Neural cell (in vitro differentiated cells): ENCODE data around the gene PLCXD3. TPM values are rescaled to one million over a fixed set of nuclear protein-coding genes. Genes with fewer than 3 reads are reported as not detected.

Experiments
- H2AFZ ChIP-seq: fragments of 200-600, 300-800 bp; sonication (generic), shearing (Covaris generic); 2 replicates; pipeline ENCODE4 v1.6.0; 2014; ENCODE audit warnings: low read depth, mild to moderate bottlenecking, antibody characterized with exemption, low read length, moderate library complexity
- H3F3A ChIP-seq: fragments of 200-600 bp; shearing (Covaris generic); 2 replicates; pipeline ENCODE4 v1.6.1; 2016; ENCODE audit warnings: mild to moderate bottlenecking, moderate library complexity, mixed read lengths, antibody characterized with exemption, low read length; ENCODE audit not compliant: insufficient read depth, poor library complexity, severe bottlenecking
- H3K27ac ChIP-seq: fragments of 200-600, 300-800 bp; sonication (generic), shearing (Covaris generic); 2 replicates; pipeline ENCODE4 v1.5.1; 2014; ENCODE audit warnings: mild to moderate bottlenecking, low read length, moderate library complexity
- H3K27me3 ChIP-seq: fragments of 300-800, 200-600 bp; sonication (generic), shearing (Covaris generic); 2 replicates; pipeline ENCODE4 v1.6.0; 2014; ENCODE audit warnings: mild to moderate bottlenecking, low read depth, low read length, moderate library complexity; ENCODE audit not compliant: insufficient read depth
- H3K36me3 ChIP-seq: fragments of 300-800, 200-600 bp; sonication (generic), shearing (Covaris generic); 2 replicates; pipeline ENCODE4 v1.5.1; 2014; ENCODE audit warnings: mild to moderate bottlenecking, antibody characterized with exemption, low read length, moderate library complexity; ENCODE audit not compliant: insufficient read depth
- H3K4me2 ChIP-seq: fragments of 300-800, 200-600 bp; sonication (generic), shearing (Covaris generic); 2 replicates; pipeline ENCODE4 v1.6.0; 2014; ENCODE audit warnings: mild to moderate bottlenecking, low read length
- H3K4me3 ChIP-seq: fragments of 300-800, 200-600 bp; sonication (generic), shearing (Covaris generic); 2 replicates; pipeline ENCODE4 v1.5.1; 2014; ENCODE audit warnings: mild to moderate bottlenecking, low read length, moderate library complexity
- H3K79me2 ChIP-seq: fragments of 200-600 bp; shearing (Covaris generic); replicated peaks from 2 replicates; pipeline ENCODE4 v1.6.0; 2014; ENCODE audit warnings: mild to moderate bottlenecking, low read length, moderate library complexity; ENCODE audit not compliant: insufficient read depth
- H3K9ac ChIP-seq: fragments of 300-800, 200-600 bp; sonication (generic), shearing (Covaris generic); 2 replicates; pipeline ENCODE4 v1.6.1; 2016; ENCODE audit warnings: mild to moderate bottlenecking, low read length, mixed read lengths
- H3K9me2 ChIP-seq: fragments of 200-600 bp; shearing (Covaris generic); 2 replicates; pipeline ENCODE4 v1.6.1; 2016; ENCODE audit warnings: mild to moderate bottlenecking, low read length, mixed read lengths; ENCODE audit not compliant: insufficient read depth
- H3K9me3 ChIP-seq: fragments of 200-600, 300-800 bp; sonication (generic), shearing (Covaris generic); 2 replicates; pipeline ENCODE4 v1.6.1; 2016; ENCODE audit warnings: mild to moderate bottlenecking, mixed run types, low read length, moderate library complexity, mixed read lengths
- H4K20me1 ChIP-seq: fragments of 200-600 bp; shearing (Covaris generic); 2 replicates; pipeline ENCODE4 v1.6.1; 2016; ENCODE audit warnings: mild to moderate bottlenecking, mixed run types; ENCODE audit not compliant: insufficient read depth
- EP300 ChIP-seq: fragments of 450-650 bp; conservative IDR thresholded peaks from 2 replicates; pipeline ENCODE4 v1.6.1; 2014; ENCODE audit warnings: antibody characterized with exemption, mild to moderate bottlenecking, moderate library complexity; ENCODE audit not compliant: poor library complexity, severe bottlenecking
- EZH2 ChIP-seq: fragments of 200-600, 300-800 bp; shearing (Covaris generic), sonication (generic); IDR thresholded peaks from 2 replicates; pipeline ENCODE4 v1.6.1; 2014; ENCODE audit warnings: antibody characterized with exemption, low read length, borderline replicate concordance, mild to moderate bottlenecking; ENCODE audit not compliant: insufficient read depth, poor library complexity, severe bottlenecking
- MXI1 ChIP-seq: fragments of 450-650 bp; conservative IDR thresholded peaks from 2 replicates; pipeline ENCODE4 v1.6.1; 2014; ENCODE audit warnings: antibody characterized with exemption, mild to moderate bottlenecking; ENCODE audit not compliant: poor library complexity, severe bottlenecking
- POLR2AphosphoS5 ChIP-seq: IDR thresholded peaks from 2 replicates; pipeline ENCODE4 v1.6.1; 2012
- RAD21 ChIP-seq: fragments of 450-650 bp; conservative IDR thresholded peaks from 2 replicates; pipeline ENCODE4 v1.6.1; 2014; ENCODE audit warnings: antibody characterized with exemption, mild to moderate bottlenecking, moderate library complexity
- SMC3 ChIP-seq: fragments of 450-650 bp; conservative IDR thresholded peaks from 2 replicates; pipeline ENCODE4 v1.6.1; 2014; ENCODE audit warnings: antibody characterized with exemption, mild to moderate bottlenecking, moderate library complexity; ENCODE audit not compliant: poor library complexity
- TAF1 ChIP-seq: IDR thresholded peaks from 2 replicates; pipeline ENCODE4 v1.6.1; 2012; ENCODE audit warnings: low read depth
- polyA plus RNA-seq: library from polyadenylated mRNA; depleted of rRNA; stranded (reverse); fragments of >200 nt; gene quantifications from 2 replicates; pipeline ENCODE4 v1.2.3, GENCODE V29; 2014
- TF ChIP-seq, protein P1 (sequence below): IDR thresholded peaks from 2 replicates; pipeline ENCODE4 v1.6.1; 2012; ENCODE audit warnings: borderline replicate concordance
- TF ChIP-seq, protein P2 (sequence below): fragments of 450-650 bp; IDR thresholded peaks from 2 replicates; pipeline ENCODE4 v1.5.1; 2014; ENCODE audit warnings: antibody characterized with exemption, mild to moderate bottlenecking, moderate library complexity; ENCODE audit not compliant: poor library complexity, severe bottlenecking

Gene PLCXD3
- polyA plus RNA-seq, 1 donor from 2014 or later, result 6.6 TPM

DNA sequence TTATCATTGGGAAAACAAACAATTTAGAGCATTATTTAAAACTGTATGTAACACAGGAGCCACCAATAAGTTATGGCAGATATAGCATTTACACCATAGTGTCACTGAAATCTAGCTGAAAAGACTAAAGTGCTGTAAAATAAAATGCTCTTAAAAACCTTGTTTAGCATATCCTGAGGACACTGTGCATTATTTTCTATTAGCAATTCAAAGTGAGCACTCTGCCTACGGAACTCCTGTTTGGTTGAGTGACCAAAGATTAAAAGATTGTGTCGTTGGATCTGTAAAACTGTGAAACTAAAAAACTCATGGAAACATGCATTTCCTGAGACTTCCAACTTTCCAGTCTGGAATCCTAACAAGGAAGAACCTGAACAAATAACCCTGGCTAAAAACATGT is 201.1 kb downstream of the PLCXD3 start:
- no peak overlapping the region for H3K4me2 ChIP-seq

DNA sequence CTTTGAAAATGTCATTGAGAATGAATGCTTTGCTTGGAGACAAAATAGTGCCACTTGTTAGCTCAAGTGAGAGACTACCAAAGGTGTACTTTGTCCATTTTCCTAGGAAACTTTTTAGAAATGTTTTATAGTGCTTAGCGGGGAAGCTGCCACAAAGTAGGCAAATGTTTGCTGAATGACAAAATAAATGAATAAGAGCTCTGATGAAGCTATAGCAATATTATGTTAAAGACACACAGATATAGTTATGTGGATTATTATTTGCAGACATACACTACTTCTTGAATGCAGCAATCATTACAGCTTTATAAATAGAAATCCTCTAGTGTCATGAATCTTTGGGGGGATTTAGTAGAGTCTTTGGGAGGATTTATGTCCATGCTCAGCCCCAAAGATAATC is 204.4 kb downstream of the PLCXD3 start:
- no peaks in the 10 kb centered on the region for H3K79me2 ChIP-seq
- no peak overlapping the region for H2AFZ ChIP-seq
- no peaks in the 10 kb centered on the region for H3K27me3 ChIP-seq
- TF ChIP-seq, protein P1, sequence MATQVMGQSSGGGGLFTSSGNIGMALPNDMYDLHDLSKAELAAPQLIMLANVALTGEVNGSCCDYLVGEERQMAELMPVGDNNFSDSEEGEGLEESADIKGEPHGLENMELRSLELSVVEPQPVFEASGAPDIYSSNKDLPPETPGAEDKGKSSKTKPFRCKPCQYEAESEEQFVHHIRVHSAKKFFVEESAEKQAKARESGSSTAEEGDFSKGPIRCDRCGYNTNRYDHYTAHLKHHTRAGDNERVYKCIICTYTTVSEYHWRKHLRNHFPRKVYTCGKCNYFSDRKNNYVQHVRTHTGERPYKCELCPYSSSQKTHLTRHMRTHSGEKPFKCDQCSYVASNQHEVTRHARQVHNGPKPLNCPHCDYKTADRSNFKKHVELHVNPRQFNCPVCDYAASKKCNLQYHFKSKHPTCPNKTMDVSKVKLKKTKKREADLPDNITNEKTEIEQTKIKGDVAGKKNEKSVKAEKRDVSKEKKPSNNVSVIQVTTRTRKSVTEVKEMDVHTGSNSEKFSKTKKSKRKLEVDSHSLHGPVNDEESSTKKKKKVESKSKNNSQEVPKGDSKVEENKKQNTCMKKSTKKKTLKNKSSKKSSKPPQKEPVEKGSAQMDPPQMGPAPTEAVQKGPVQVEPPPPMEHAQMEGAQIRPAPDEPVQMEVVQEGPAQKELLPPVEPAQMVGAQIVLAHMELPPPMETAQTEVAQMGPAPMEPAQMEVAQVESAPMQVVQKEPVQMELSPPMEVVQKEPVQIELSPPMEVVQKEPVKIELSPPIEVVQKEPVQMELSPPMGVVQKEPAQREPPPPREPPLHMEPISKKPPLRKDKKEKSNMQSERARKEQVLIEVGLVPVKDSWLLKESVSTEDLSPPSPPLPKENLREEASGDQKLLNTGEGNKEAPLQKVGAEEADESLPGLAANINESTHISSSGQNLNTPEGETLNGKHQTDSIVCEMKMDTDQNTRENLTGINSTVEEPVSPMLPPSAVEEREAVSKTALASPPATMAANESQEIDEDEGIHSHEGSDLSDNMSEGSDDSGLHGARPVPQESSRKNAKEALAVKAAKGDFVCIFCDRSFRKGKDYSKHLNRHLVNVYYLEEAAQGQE, result no peak
- TF ChIP-seq EP300 (no peak), RAD21 (no peak), EZH2 (no peak), TAF1 (no peak), POLR2AphosphoS5 (no peak), MXI1 (no peak), SMC3 (no peak)
- TF ChIP-seq, protein P2, sequence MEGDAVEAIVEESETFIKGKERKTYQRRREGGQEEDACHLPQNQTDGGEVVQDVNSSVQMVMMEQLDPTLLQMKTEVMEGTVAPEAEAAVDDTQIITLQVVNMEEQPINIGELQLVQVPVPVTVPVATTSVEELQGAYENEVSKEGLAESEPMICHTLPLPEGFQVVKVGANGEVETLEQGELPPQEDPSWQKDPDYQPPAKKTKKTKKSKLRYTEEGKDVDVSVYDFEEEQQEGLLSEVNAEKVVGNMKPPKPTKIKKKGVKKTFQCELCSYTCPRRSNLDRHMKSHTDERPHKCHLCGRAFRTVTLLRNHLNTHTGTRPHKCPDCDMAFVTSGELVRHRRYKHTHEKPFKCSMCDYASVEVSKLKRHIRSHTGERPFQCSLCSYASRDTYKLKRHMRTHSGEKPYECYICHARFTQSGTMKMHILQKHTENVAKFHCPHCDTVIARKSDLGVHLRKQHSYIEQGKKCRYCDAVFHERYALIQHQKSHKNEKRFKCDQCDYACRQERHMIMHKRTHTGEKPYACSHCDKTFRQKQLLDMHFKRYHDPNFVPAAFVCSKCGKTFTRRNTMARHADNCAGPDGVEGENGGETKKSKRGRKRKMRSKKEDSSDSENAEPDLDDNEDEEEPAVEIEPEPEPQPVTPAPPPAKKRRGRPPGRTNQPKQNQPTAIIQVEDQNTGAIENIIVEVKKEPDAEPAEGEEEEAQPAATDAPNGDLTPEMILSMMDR, result no peak
- no peak overlapping the region for H3K27ac ChIP-seq
- H3K9ac ChIP-seq, result no peak overlapping the region
- H3K36me3 ChIP-seq, result no peaks in the 10 kb centered on the region
- no peaks in the 10 kb centered on the region for H4K20me1 ChIP-seq
- no peaks in the 10 kb centered on the region for H3K9me2 ChIP-seq
- H3K4me2 ChIP-seq, result no peak overlapping the region
- H3F3A ChIP-seq, result no peaks in the 10 kb centered on the region
- no peaks in the 10 kb centered on the region for H3K9me3 ChIP-seq
- no peak overlapping the region for H3K4me3 ChIP-seq

More for the DNA sequence above, 201.1 kb downstream of the PLCXD3 start:
- H3K9me3 ChIP-seq, result no peaks in the 10 kb centered on the region
- no peak for TF ChIP-seq POLR2AphosphoS5
- TF ChIP-seq EZH2, result no peak
- no peak for TF ChIP-seq TAF1
- no peak for TF ChIP-seq MXI1
- TF ChIP-seq, protein P1, result no peak
- TF ChIP-seq, protein P2, result no peak
- no peak for TF ChIP-seq EP300
- TF ChIP-seq RAD21, result no peak
- TF ChIP-seq SMC3, result no peak
- no peak overlapping the region for H3K9ac ChIP-seq
- no peak overlapping the region for H3K27ac ChIP-seq
- H3K9me2 ChIP-seq, result no peaks in the 10 kb centered on the region
- H4K20me1 ChIP-seq, result no peaks in the 10 kb centered on the region
- H3K79me2 ChIP-seq, result no peaks in the 10 kb centered on the region
- no peaks in the 10 kb centered on the region for H3K36me3 ChIP-seq
- no peaks in the 10 kb centered on the region for H3K27me3 ChIP-seq
- no peak overlapping the region for H3K4me3 ChIP-seq
- H2AFZ ChIP-seq, result no peak overlapping the region
- H3F3A ChIP-seq, result no peaks in the 10 kb centered on the region
